ENCODE data around the gene ANKRD33B.
"Not testable (repeated sequence)": the region's sequence is repeated elsewhere in the genome, so short reads cannot be mapped to it uniquely, and the experiment has no call there.

DNA sequence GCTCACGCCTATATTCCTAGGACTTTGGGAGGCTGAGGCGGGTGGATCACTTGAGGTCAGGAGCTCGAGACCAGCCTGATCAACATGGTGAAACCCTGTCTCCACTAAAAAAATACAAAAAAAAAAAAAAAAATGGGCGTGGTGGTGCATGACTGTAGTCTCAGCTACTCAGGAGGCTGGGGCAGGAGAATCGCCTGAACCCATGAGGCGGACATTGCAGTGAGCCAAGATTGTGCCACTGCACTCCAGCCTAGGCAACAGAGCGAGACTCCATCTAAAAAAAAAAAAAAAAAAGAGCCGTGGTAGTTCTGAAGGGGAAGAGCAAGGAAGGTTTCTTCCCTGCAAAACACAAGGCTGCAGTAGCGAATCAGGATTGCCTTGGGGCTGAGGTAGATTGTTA, 44.2 kb downstream of the ANKRD33B start:
- TF ChIP-seq, protein P1, sequence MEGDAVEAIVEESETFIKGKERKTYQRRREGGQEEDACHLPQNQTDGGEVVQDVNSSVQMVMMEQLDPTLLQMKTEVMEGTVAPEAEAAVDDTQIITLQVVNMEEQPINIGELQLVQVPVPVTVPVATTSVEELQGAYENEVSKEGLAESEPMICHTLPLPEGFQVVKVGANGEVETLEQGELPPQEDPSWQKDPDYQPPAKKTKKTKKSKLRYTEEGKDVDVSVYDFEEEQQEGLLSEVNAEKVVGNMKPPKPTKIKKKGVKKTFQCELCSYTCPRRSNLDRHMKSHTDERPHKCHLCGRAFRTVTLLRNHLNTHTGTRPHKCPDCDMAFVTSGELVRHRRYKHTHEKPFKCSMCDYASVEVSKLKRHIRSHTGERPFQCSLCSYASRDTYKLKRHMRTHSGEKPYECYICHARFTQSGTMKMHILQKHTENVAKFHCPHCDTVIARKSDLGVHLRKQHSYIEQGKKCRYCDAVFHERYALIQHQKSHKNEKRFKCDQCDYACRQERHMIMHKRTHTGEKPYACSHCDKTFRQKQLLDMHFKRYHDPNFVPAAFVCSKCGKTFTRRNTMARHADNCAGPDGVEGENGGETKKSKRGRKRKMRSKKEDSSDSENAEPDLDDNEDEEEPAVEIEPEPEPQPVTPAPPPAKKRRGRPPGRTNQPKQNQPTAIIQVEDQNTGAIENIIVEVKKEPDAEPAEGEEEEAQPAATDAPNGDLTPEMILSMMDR (IDR thresholded peaks at IDR 0.05) = not testable (repeated sequence)
- not testable (repeated sequence) for TF ChIP-seq EP300 (IDR thresholded peaks at IDR 0.05)

Data from tibial nerve (tissue), 4 donors.